ENCODE measurements around the gene PLIN5. TPM values are rescaled to one million over a fixed set of nuclear protein-coding genes. Genes with fewer than 3 reads are reported as not detected.

Gene PLIN5
- total and polyA plus RNA-seq, 5 experiments from 2014 or later = 0.28 to 2.6 (median 0.90) TPM

GRCh38 chr19:4559569-4559968, 24.5 kb upstream of the PLIN5 start, which contains the start of gene SEMA6B:
SEMA6B (minus strand) TSS chr19:4559684; CDS start chr19:4558457, 1,227 bp downstream.
- Mint-ChIP-seq H3K27ac (no peak within 1 kb of the TSS), H3K4me1 (peaks cover 0 to 6% (median 2%) of the 10 kb centered on the region in 4 donors), H3K4me3 (no peak within 1 kb of the TSS), H3K36me3 (no peaks in the 10 kb centered on the region), H3K27me3 (peaks cover 0 to 5% (median 0%) of the 10 kb centered on the region in 5 donors), H3K9me3 (no peaks in the 10 kb centered on the region)
- POLR2A ChIA-PET = no interaction called here
- no peak for DNase-seq
- ATAC-seq = no peak

DNA sequence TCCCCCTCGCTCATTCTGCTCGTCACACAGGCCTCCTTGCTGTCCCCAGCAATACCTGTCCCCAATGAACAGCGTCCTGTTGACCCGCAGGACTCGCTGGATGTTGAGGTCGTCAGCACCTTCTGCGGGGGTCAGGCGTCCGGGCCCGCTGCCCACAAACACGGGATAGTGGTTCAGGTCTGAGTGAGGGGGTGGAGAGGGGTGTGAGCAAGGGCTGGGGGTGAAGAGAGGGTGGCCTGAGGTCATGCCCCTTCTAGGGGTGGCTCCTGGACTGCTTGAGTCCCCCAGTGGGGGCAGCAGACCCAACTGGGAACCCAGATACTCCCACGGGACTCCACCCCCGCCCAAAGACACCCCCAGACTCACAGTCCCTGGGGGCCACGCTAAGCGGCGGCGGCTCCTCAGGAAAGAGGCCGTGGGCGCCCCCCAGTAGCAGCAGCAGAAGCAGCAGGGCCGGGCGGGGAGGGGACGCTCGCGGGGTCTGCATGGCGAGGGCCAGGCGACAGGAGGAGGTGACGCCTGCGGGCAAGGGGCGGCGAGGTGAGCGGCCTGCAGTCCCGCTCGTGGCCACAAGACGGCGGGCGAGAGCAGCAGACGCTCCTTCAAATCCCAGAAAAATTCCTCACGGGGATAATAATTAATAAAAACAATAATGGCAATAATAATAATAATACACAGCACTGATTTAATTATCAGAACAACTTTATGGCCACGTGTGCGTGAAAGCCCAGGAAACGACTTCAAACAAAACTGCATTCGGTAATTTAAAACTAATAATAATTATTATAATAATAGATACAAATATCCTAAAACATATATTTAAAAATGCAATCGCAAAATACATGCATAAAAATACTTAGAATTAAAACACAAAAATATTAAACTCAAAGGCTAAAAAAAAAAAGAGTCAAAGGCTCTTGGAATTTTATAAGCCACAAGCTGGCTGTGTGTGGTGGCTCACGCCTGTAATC, 23.2 kb upstream of the PLIN5 start:
- ATAC-seq (no peak), DNase-seq (peak in 5 of 10 donors; percentile 22 to 39 (median 32))
- Mint-ChIP-seq H3K27me3 (peaks cover 0 to 9% (median 3%) of the 10 kb centered on the region in 5 donors), H3K36me3 (no peaks in the 10 kb centered on the region), H3K4me3 (no peak overlapping the region), H3K9me3 (no peaks in the 10 kb centered on the region), H3K27ac (no peak overlapping the region), H3K4me1 (peaks cover 0 to 6% (median 2%) of the 10 kb centered on the region in 4 donors)
- POLR2A ChIA-PET = no interaction called here

GRCh38 chr19:4557144-4557970, 22.3 kb upstream of the PLIN5 start:
- H3K4me1 Mint-ChIP-seq = peaks cover 0 to 6% (median 2%) of the 10 kb centered on the region in 4 donors
- no peaks in the 10 kb centered on the region for H3K36me3 Mint-ChIP-seq
- no peaks in the 10 kb centered on the region for H3K9me3 Mint-ChIP-seq
- ATAC-seq (no peak), DNase-seq (peak in 1 of 10 donors; percentile 18)
- H3K27me3 Mint-ChIP-seq = peaks cover 1 to 18% (median 9%) of the 10 kb centered on the region in 5 donors
- no peak overlapping the region for H3K4me3 Mint-ChIP-seq
- peak overlapping the region in 1 of 10 donors; percentile 43 for H3K27ac Mint-ChIP-seq
- POLR2A ChIA-PET = no interaction called here

GRCh38 chr19:4556597-4557127, 21.6 kb upstream of the PLIN5 start:
- no peak for ATAC-seq
- peak in 1 of 10 donors; percentile 12 for DNase-seq
- POLR2A ChIA-PET = no interaction called here

GRCh38 chr19:4555657-4556561, 20.9 kb upstream of the PLIN5 start:
- Mint-ChIP-seq H3K9me3 (peaks cover 0 to 3% (median 0%) of the 10 kb centered on the region in 9 donors), H3K36me3 (no peaks in the 10 kb centered on the region), H3K4me1 (peaks cover 0 to 4% (median 2%) of the 10 kb centered on the region in 4 donors), H3K27me3 (peaks cover 5 to 28% (median 15%) of the 10 kb centered on the region in 5 donors), H3K27ac (peak overlapping the region in 1 of 10 donors; percentile 76), H3K4me3 (no peak overlapping the region)
- POLR2A ChIA-PET = interaction anchor here (0.5 kb wide), 1 partner anchor 124 kb away, joined by 3 read pairs; no protein-coding TSS in a partner anchor
- ATAC-seq (no peak), DNase-seq (no peak)

More at GRCh38 chr19:4556597-4557127, 21.6 kb upstream of the PLIN5 start:
- H3K36me3 Mint-ChIP-seq = no peaks in the 10 kb centered on the region
- no peak overlapping the region for H3K4me3 Mint-ChIP-seq
- H3K9me3 Mint-ChIP-seq = peaks cover 0 to 3% (median 0%) of the 10 kb centered on the region in 9 donors
- no peak overlapping the region for H3K27ac Mint-ChIP-seq
- peaks cover 5 to 25% (median 14%) of the 10 kb centered on the region in 5 donors for H3K27me3 Mint-ChIP-seq
- H3K4me1 Mint-ChIP-seq = peaks cover 0 to 4% (median 2%) of the 10 kb centered on the region in 4 donors

DNA sequence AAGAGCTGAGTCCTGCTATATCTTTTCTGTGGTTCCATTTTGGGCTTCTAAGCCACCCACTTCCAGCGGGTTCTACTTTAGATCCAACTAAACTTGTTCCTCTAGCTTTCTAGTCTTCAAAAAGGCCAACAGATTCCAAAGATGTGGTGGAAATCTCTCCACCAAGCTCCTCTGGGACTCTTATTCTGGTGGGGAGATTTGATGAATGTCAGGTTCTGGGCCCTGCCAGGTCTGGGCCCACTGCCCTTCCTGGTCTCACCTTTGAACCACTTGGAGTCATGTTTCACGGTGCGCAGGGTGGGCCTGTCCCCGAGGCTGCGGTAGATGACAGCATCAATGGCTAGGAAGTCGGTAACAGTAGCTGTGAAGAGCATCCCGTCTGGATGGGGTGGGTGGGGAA, 19.7 kb upstream of the PLIN5 start:
- POLR2A ChIA-PET = interaction anchor here (0.5 kb wide), 1 partner anchor 823 kb away, joined by 3 read pairs; no protein-coding TSS in a partner anchor
- H3K27me3 Mint-ChIP-seq = peaks cover 5 to 28% (median 19%) of the 10 kb centered on the region in 5 donors
- H3K4me1 Mint-ChIP-seq = peaks cover 0 to 4% (median 1%) of the 10 kb centered on the region in 4 donors
- DNase-seq (no peak), ATAC-seq (no peak)
- peaks cover 0 to 3% (median 0%) of the 10 kb centered on the region in 9 donors for H3K9me3 Mint-ChIP-seq
- no peaks in the 10 kb centered on the region for H3K36me3 Mint-ChIP-seq
- no peak overlapping the region for H3K27ac Mint-ChIP-seq
- H3K4me3 Mint-ChIP-seq = no peak overlapping the region

- no peak overlapping the region for H3K4me3 Mint-ChIP-seq
- peaks cover 0 to 5% (median under 1%) of the 10 kb centered on the region in 4 donors for H3K4me1 Mint-ChIP-seq
- peaks cover 0 to 3% (median 0%) of the 10 kb centered on the region in 9 donors for H3K9me3 Mint-ChIP-seq
- no peaks in the 10 kb centered on the region for H3K36me3 Mint-ChIP-seq
- ATAC-seq = no peak
- H3K27ac Mint-ChIP-seq = no peak overlapping the region
- POLR2A ChIA-PET = no interaction called here
- peaks cover 5 to 28% (median 19%) of the 10 kb centered on the region in 5 donors for H3K27me3 Mint-ChIP-seq
- no peak for DNase-seq
These were observed 18.8 kb upstream of the PLIN5 start for GRCh38 chr19:4553775-4554174.

- peaks cover 0 to 3% (median 0%) of the 10 kb centered on the region in 9 donors for H3K9me3 Mint-ChIP-seq
- H3K4me3 Mint-ChIP-seq = no peak overlapping the region
- peaks cover 5 to 28% (median 19%) of the 10 kb centered on the region in 5 donors for H3K27me3 Mint-ChIP-seq
- H3K36me3 Mint-ChIP-seq = no peaks in the 10 kb centered on the region
- POLR2A ChIA-PET = no interaction called here
- DNase-seq (no peak), ATAC-seq (no peak)
- no peak overlapping the region for H3K27ac Mint-ChIP-seq
- peaks cover 0 to 5% (median 0%) of the 10 kb centered on the region in 4 donors for H3K4me1 Mint-ChIP-seq
These were observed 18.2 kb upstream of the PLIN5 start for GRCh38 chr19:4553092-4553695.

- POLR2A ChIA-PET = no interaction called here
- no peak for ATAC-seq
- no peak for DNase-seq
- H3K36me3 Mint-ChIP-seq = no peaks in the 10 kb centered on the region
- H3K4me1 Mint-ChIP-seq = peaks cover 0 to 3% (median 0%) of the 10 kb centered on the region in 4 donors
- H3K27me3 Mint-ChIP-seq = peaks cover 5 to 28% (median 19%) of the 10 kb centered on the region in 5 donors
- H3K27ac Mint-ChIP-seq = no peak overlapping the region
- H3K9me3 Mint-ChIP-seq = peaks cover 0 to 3% (median 0%) of the 10 kb centered on the region in 9 donors
- no peak overlapping the region for H3K4me3 Mint-ChIP-seq
These were observed 17.4 kb upstream of the PLIN5 start for GRCh38 chr19:4552525-4552819.

GRCh38 chr19:4550479-4551050, 15.5 kb upstream of the PLIN5 start:
- ATAC-seq (no peak), DNase-seq (no peak)
- no peak overlapping the region for H3K27ac Mint-ChIP-seq
- POLR2A ChIA-PET = no interaction called here
- H3K36me3 Mint-ChIP-seq = no peaks in the 10 kb centered on the region
- no peak overlapping the region for H3K4me3 Mint-ChIP-seq
- peaks cover 5 to 28% (median 17%) of the 10 kb centered on the region in 5 donors for H3K27me3 Mint-ChIP-seq
- H3K4me1 Mint-ChIP-seq = peaks cover 0 to 2% (median 0%) of the 10 kb centered on the region in 4 donors
- peaks cover 0 to 3% (median 0%) of the 10 kb centered on the region in 9 donors for H3K9me3 Mint-ChIP-seq

DNA sequence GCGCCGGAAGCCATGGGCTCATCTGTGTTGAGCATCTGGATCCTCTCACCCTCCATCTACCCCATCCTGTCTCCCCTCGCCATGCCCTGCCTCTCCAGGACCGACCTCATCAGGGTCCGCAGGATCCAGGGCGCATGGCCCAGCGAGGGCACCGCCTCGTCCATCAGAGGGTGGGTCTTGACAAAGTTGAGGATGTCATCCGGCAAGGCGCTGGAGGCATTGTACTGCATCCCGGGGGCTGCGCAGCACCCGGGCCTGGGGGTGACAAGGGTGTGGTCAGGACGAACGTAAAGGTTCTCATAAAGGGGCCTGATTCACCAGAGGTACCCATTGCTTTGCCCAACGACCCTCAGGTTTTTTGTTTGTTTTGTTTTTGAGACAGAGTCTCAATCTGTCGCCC, 15.0 kb upstream of the PLIN5 start:
- H3K4me3 Mint-ChIP-seq = no peak overlapping the region
- no peak overlapping the region for H3K27ac Mint-ChIP-seq
- peaks cover 0 to 2% (median 0%) of the 10 kb centered on the region in 4 donors for H3K4me1 Mint-ChIP-seq
- H3K36me3 Mint-ChIP-seq = no peaks in the 10 kb centered on the region
- POLR2A ChIA-PET = no interaction called here
- DNase-seq (no peak), ATAC-seq (no peak)
- peaks cover 5 to 28% (median 17%) of the 10 kb centered on the region in 5 donors for H3K27me3 Mint-ChIP-seq
- H3K9me3 Mint-ChIP-seq = peaks cover 0 to 3% (median 0%) of the 10 kb centered on the region in 9 donors

Measured in naive thymus-derived CD8-positive, alpha-beta T cell (primary cell).